OCI-LY3 (cell line): Measurements from ENCODE around the gene ARHGAP21.

Experiments used
- EZH2phosphoT487 ChIP-seq: fragments of 200-600 bp; shearing (Covaris generic); IDR thresholded peaks from 2 replicates; pipeline ENCODE4 v1.6.1; 2018; ENCODE audit warnings: antibody characterized with exemption, mixed run types, low read depth
- TF ChIP-seq, protein P1 (sequence below): fragments of 200-600, 300-600 bp; sonication (generic); IDR thresholded peaks from 2 replicates; pipeline ENCODE4 v1.5.1; 2014; ENCODE audit warnings: antibody characterized with exemption, low read length, low read depth

DNA sequence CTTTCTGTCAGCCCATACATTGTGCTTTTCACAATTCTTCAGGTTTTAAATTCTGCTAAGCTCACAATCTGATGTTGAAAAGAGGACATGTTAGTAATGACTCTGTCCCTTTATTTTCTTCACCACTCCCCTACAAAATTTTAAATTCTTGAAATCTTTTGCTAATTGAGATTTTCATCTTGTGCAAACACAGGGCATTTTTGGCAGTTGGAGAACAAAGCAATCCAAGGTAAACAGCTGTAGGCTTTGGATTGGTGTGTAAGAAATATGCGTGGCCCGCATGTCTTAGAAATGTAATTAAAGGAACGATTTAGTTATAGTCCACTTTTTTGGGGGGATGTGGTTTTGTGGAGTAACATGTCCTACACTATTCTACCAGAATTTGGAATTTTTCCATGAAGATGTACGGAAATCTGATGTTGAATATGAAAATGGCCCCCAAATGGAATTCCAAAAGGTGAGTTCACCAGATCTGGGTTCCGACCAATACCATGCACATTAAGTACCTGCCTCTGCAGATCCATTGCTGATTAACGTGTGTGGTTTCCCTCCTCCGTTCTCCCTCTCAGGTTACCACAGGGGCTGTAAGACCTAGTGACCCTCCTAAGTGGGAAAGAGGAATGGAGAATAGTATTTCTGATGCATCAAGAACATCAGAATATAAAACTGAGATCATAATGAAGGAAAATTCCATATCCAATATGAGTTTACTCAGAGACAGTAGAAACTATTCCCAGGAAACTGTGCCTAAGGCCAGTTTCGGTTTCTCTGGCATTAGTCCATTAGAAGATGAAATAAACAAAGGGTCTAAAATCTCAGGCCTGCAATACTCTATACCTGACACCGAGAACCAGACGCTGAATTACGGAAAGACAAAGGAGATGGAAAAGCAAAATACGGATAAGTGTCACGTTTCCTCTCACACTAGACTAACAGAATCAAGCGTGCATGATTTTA is 181.1 kb downstream of the ARHGAP21 start:
- TF ChIP-seq, protein P1, sequence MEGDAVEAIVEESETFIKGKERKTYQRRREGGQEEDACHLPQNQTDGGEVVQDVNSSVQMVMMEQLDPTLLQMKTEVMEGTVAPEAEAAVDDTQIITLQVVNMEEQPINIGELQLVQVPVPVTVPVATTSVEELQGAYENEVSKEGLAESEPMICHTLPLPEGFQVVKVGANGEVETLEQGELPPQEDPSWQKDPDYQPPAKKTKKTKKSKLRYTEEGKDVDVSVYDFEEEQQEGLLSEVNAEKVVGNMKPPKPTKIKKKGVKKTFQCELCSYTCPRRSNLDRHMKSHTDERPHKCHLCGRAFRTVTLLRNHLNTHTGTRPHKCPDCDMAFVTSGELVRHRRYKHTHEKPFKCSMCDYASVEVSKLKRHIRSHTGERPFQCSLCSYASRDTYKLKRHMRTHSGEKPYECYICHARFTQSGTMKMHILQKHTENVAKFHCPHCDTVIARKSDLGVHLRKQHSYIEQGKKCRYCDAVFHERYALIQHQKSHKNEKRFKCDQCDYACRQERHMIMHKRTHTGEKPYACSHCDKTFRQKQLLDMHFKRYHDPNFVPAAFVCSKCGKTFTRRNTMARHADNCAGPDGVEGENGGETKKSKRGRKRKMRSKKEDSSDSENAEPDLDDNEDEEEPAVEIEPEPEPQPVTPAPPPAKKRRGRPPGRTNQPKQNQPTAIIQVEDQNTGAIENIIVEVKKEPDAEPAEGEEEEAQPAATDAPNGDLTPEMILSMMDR, result no peak
- TF ChIP-seq EZH2phosphoT487, result no peak
